Cerebellar nuclear complex (tissue), 1 donor: Measurements from ENCODE around the gene RAB29.

ENCODE experiments used
- DNase-seq, 2 experiments: peaks; one replicate each; lab custom pipeline; 2025; lab: John Stamatoyannopoulos, UW

The RAB29 gene

GRCh38 chr1:205763980-205764379 is 11.3 kb downstream of the RAB29 start:
- no peak for DNase-seq

- DNase-seq = no peak
Measured at GRCh38 chr1:205760606-205761005, 14.7 kb downstream of the RAB29 start.

- DNase-seq = no peak
Measured at GRCh38 chr1:205756552-205756951, 18.7 kb downstream of the RAB29 start.

GRCh38 chr1:205754857-205755256 is 20.4 kb downstream of the RAB29 start:
- DNase-seq = no peak

- no peak for DNase-seq
Measured at GRCh38 chr1:205751036-205751651, 24.1 kb downstream of the RAB29 start.

- peak; percentile 88 to 97 for DNase-seq
Measured at GRCh38 chr1:205750138-205751035, 24.9 kb downstream of the RAB29 start, which contains the start of gene NUCKS1. NUCKS1 (minus strand) TSS chr1:205750182; CDS start chr1:205749973, 209 bp downstream.

- peak in 1 of 2 experiments; percentile 22 for DNase-seq
Measured at GRCh38 chr1:205749234-205750137, 25.8 kb downstream of the RAB29 start.

- DNase-seq = no peak
Measured at GRCh38 chr1:205748403-205749233, 26.7 kb downstream of the RAB29 start.

- no peak for DNase-seq
Measured at GRCh38 chr1:205746757-205747412, 28.4 kb downstream of the RAB29 start.

GRCh38 chr1:205744403-205744802 is 30.9 kb downstream of the RAB29 start:
- no peak for DNase-seq

- no peak for DNase-seq
Measured at GRCh38 chr1:205743977-205744376, 31.3 kb downstream of the RAB29 start.

- no peak for DNase-seq
Measured at GRCh38 chr1:205741681-205742080, 33.6 kb downstream of the RAB29 start.

- no peak for DNase-seq
Measured at GRCh38 chr1:205739348-205740160, 35.7 kb downstream of the RAB29 start.

- no peak for DNase-seq
Measured at GRCh38 chr1:205735218-205735617, 40.1 kb downstream of the RAB29 start.

- DNase-seq = no peak
Measured at GRCh38 chr1:205733438-205734175, 41.7 kb downstream of the RAB29 start.

GRCh38 chr1:205729945-205730610 is 45.2 kb downstream of the RAB29 start:
- no peak for DNase-seq

- no peak for DNase-seq
Measured at GRCh38 chr1:205726619-205727125, 48.6 kb downstream of the RAB29 start.

GRCh38 chr1:205725514-205725913 is 49.8 kb downstream of the RAB29 start:
- no peak for DNase-seq
